ENCODE measurements around the gene SMAD4. TPM values are rescaled to one million over a fixed set of nuclear protein-coding genes. Genes with fewer than 3 reads are reported as not detected.

SMAD4 gene
- total RNA-seq, 4 donors from 2014 or later = 113 to 168 (median 130) TPM

DNA sequence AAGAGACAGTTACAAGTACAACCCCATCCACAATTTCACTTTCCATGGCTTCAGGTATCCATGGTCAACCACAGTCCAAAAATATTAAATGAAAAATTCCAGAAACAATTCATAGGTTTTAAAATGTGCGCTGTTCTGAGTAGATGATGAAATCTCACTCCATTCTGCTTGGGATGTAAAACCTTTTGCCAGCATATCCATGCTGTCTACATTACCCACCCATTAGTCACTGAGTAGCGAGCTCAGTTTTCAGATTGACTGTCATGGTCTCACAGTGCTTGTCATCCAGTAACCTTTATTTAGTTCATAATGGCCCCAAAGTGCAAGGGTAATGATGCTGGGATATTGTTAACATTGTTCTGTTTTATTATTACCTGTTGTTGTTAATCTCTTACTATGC is 40.5 kb downstream of the SMAD4 start:
- WGBS = 85% methylated on average over 2 of the region's 2 CpGs
- no peak for DNase-seq (ENCODE audit: extremely low spot score)
- Histone ChIP-seq H3K4me3 (no peak overlapping the region), H3K36me3 (peaks cover 0 to 52% (median 24%) of the 10 kb centered on the region in 4 donors), H3K9me3 (no peaks in the 10 kb centered on the region), H3K27ac (replicated peaks in 1 of 4) (no peak overlapping the region), H3K4me1 (peaks cover 5 to 37% (median 16%) of the 10 kb centered on the region in 4 donors), H3K27me3 (no peaks in the 10 kb centered on the region)
- intact Hi-C loops (cut with DNase I) = loop anchor here (10.0 kb wide), 1 partner anchor 124 kb away; the partner anchor contains the start of gene MEX3C
- no peak for TF ChIP-seq EP300 (IDR thresholded peaks at IDR 0.05)
- TF ChIP-seq, protein P1, sequence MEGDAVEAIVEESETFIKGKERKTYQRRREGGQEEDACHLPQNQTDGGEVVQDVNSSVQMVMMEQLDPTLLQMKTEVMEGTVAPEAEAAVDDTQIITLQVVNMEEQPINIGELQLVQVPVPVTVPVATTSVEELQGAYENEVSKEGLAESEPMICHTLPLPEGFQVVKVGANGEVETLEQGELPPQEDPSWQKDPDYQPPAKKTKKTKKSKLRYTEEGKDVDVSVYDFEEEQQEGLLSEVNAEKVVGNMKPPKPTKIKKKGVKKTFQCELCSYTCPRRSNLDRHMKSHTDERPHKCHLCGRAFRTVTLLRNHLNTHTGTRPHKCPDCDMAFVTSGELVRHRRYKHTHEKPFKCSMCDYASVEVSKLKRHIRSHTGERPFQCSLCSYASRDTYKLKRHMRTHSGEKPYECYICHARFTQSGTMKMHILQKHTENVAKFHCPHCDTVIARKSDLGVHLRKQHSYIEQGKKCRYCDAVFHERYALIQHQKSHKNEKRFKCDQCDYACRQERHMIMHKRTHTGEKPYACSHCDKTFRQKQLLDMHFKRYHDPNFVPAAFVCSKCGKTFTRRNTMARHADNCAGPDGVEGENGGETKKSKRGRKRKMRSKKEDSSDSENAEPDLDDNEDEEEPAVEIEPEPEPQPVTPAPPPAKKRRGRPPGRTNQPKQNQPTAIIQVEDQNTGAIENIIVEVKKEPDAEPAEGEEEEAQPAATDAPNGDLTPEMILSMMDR (IDR thresholded peaks at IDR 0.05) = no peak
- TF ChIP-seq POLR2A (IDR thresholded peaks at IDR 0.05; ENCODE audit: low read depth) = no peak
- no peak for TF ChIP-seq POLR2AphosphoS5 (IDR thresholded peaks at IDR 0.05)

DNA sequence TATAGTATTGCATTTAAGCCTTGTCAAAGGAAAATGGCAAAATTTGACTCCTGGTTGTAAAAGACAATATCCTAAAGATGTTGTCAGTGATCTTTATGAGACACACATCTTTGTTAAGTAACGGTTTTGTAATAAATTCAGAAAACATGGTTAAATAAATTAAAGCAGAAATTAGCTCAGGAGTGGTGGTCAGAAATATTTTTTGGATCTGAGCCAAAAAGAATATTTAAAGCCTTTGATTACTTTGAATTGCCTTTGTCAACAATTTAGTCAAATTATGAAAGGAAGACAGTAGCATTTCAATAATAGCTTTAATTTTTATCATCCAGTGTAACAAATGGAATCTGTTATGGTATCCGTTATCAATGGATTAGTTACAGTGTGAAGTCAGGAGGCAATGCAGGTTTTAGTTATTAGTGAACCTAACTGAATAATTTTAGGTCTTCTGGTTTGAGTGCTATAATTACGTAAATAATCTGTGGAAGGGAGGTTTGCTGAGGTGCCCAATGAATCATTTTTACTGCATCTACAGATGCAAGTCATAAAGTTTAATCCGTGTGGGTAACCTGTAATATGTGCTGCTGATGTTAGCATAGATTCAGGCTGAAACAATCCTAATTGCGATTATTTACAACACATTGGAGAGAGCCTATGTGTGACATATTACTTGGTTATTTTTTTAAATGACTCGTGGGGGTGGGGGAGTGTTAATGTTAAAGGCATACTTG is 42.7 kb downstream of the SMAD4 start:
- no peak for DNase-seq (ENCODE audit: extremely low spot score)
- TF ChIP-seq, protein P1 (IDR thresholded peaks at IDR 0.05) = no peak
- TF ChIP-seq POLR2AphosphoS5 (IDR thresholded peaks at IDR 0.05) (no peak), POLR2A (IDR thresholded peaks at IDR 0.05; ENCODE audit: low read depth) (no peak), EP300 (IDR thresholded peaks at IDR 0.05) (no peak)
- H3K4me3 ChIP-seq = no peak overlapping the region
- intact Hi-C loops (cut with DNase I) = loop anchor here (10.0 kb wide), 1 partner anchor 122 kb away; the partner anchor contains the start of gene MEX3C
- H3K9me3 ChIP-seq = no peaks in the 10 kb centered on the region
- H3K4me1 ChIP-seq = peaks cover 0 to 32% (median 12%) of the 10 kb centered on the region in 4 donors
- WGBS = 88% methylated on average over 6 of the region's 6 CpGs
- no peak overlapping the region for H3K27ac ChIP-seq (replicated peaks in 1 of 4)
- peaks cover 8 to 54% (median 23%) of the 10 kb centered on the region in 4 donors for H3K36me3 ChIP-seq
- no peaks in the 10 kb centered on the region for H3K27me3 ChIP-seq

DNA sequence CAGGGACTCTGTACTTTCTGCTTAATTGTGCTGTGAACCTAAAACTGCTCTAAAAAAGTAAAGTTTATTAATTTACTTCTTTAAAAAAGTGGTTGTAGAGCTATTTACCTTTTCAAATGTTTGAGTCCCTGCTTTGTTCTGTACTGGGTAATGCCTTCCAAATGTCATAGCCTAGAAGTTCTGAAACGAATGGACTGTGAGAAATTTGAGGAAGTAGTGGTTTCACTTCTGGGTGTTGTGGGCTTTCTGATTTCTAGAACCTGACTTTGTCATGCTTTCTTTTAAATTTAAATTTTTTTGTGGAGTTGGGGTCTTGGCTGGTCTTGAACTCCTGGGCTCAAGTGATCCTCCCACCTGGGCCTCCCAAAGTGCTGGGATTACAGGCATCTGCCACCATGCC is 44.6 kb downstream of the SMAD4 start:
- WGBS = 68% methylated on average over 1 of the region's 1 CpG
- no peak for DNase-seq (ENCODE audit: extremely low spot score)
- intact Hi-C loops (cut with DNase I) = loop anchor here (10.0 kb wide), 1 partner anchor 120 kb away; the partner anchor contains the start of gene MEX3C

DNA sequence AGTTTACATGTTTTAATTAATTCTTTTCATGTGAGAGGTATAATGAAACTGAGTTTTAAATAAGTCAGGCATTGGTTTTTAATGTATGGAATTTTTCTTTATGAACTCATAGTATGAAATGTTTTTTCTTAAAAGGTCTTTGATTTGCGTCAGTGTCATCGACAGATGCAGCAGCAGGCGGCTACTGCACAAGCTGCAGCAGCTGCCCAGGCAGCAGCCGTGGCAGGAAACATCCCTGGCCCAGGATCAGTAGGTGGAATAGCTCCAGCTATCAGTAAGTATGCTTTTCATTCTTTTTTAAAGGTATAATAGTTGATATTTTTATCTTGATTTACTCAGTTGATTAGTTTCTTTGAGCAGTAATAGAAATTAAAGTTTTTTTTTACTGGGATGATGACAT is 46.5 kb downstream of the SMAD4 start:
- peaks cover 25 to 64% (median 40%) of the 10 kb centered on the region in 4 donors for H3K36me3 ChIP-seq
- DNase-seq (ENCODE audit: extremely low spot score) = no peak
- intact Hi-C loops (cut with DNase I) = loop anchor here (10.0 kb wide), 1 partner anchor 118 kb away; the partner anchor contains the start of gene MEX3C
- WGBS = 71% methylated on average over 4 of the region's 4 CpGs
- H3K4me1 ChIP-seq = peaks cover 0 to 19% (median 11%) of the 10 kb centered on the region in 4 donors
- H3K27ac ChIP-seq (replicated peaks in 1 of 4) = no peak overlapping the region
- no peak overlapping the region for H3K4me3 ChIP-seq
- no peak for TF ChIP-seq EP300 (IDR thresholded peaks at IDR 0.05)
- TF ChIP-seq, protein P1 (IDR thresholded peaks at IDR 0.05) = no peak
- H3K27me3 ChIP-seq = no peaks in the 10 kb centered on the region
- no peaks in the 10 kb centered on the region for H3K9me3 ChIP-seq

More for the DNA sequence above, 44.6 kb downstream of the SMAD4 start:
- H3K9me3 ChIP-seq = no peaks in the 10 kb centered on the region
- no peaks in the 10 kb centered on the region for H3K27me3 ChIP-seq
- no peak overlapping the region for H3K4me3 ChIP-seq
- H3K27ac ChIP-seq (replicated peaks in 1 of 4) = no peak overlapping the region
- peaks cover 0 to 21% (median 12%) of the 10 kb centered on the region in 4 donors for H3K4me1 ChIP-seq
- peaks cover 22 to 54% (median 29%) of the 10 kb centered on the region in 4 donors for H3K36me3 ChIP-seq
- TF ChIP-seq POLR2A (IDR thresholded peaks at IDR 0.05; ENCODE audit: low read depth) = no peak
- no peak for TF ChIP-seq EP300 (IDR thresholded peaks at IDR 0.05)
- TF ChIP-seq, protein P1 (IDR thresholded peaks at IDR 0.05) = no peak
- TF ChIP-seq POLR2AphosphoS5 (IDR thresholded peaks at IDR 0.05) = no peak

Data from esophagus muscularis mucosa (tissue), 4 donors.